ENCODE results near the gene RGMB. TPM values are rescaled to one million over a fixed set of nuclear protein-coding genes. Genes with fewer than 3 reads are reported as not detected.
A peak's percentile ranks its signal among the peaks of the same experiment; 100 is the strongest.

The RGMB gene
- total and polyA plus RNA-seq, 2 donors (not counting 1 experiment from before 2014, with no cell fraction given) = 81.6 to 185 TPM

DNA sequence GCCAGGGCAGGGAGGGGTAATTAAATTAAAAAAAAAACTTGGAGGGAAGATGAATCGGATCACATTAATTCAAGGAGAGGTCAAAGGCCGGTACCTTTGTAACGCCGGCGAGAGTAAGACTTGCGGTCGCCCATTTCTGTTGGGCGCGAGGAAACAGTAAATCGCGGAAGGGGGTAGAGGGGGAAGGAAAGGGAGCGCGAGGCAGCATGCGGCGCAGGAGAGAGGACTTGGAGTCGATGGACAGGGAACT, 324 bp upstream of the RGMB start:
- Histone ChIP-seq H3K27ac (ENCODE audit: insufficient read depth, low read length) (peak overlapping the region; percentile 95), H3K4me1 (ENCODE audit: control insufficient read depth, extremely low read depth, insufficient read depth, low read length) (peaks cover 3% of the 10 kb centered on the region), H3K79me2 (ENCODE audit: control insufficient read depth, insufficient read depth, low read length) (peaks cover 90% of the 10 kb centered on the region), H4K20me1 (ENCODE audit: control insufficient read depth, extremely low read depth, insufficient read depth, low read length) (peaks cover 2% of the 10 kb centered on the region), H3K9ac (ENCODE audit: insufficient read depth, low read length) (peak overlapping the region; percentile 96), H3K4me3 (replicated peaks in 1 of 4; ENCODE audit: control extremely low read depth in 1 of 4, insufficient read depth in 1 of 4, low read depth in 3 of 4, low read length in 4 of 4) (peak overlapping the region; percentile 54 to 91 (median 66)), H3K4me2 (ENCODE audit: extremely low read depth, insufficient read depth, low read length) (peak overlapping the region; percentile 93), H3K36me3 (ENCODE audit: control insufficient read depth, insufficient read depth, low read length) (peaks cover 5% of the 10 kb centered on the region), H2AFZ (ENCODE audit: low read length) (no peak overlapping the region), H3K9me3 (ENCODE audit: control insufficient read depth, insufficient read depth, low read depth, low read length) (no peaks in the 10 kb centered on the region), H3K27me3 (ENCODE audit: control insufficient read depth, insufficient read depth, low read length) (no peaks in the 10 kb centered on the region)
- DNase-seq (ENCODE audit: low read depth in 2 of 2) = no peak
- TF ChIP-seq EZH2 (IDR thresholded peaks at IDR 0.05; ENCODE audit: low read length, missing control alignments) (no peak), CTCF (conservative IDR thresholded peaks at IDR 0.05 in 1 of 2, IDR thresholded peaks at IDR 0.05 in 1 of 2; ENCODE audit: low read depth in 1 of 2, low read length in 2 of 2) (no peak)

GRCh38 chr5:98774192-98775033, 950 bp downstream of the RGMB start:
- peak overlapping the region; percentile 81 for H3K4me2 ChIP-seq (ENCODE audit: extremely low read depth, insufficient read depth, low read length)
- H3K27ac ChIP-seq (ENCODE audit: insufficient read depth, low read length) = peak overlapping the region; percentile 59
- H3K9ac ChIP-seq (ENCODE audit: insufficient read depth, low read length) = peak overlapping the region; percentile 70
- H3K9me3 ChIP-seq (ENCODE audit: control insufficient read depth, insufficient read depth, low read depth, low read length) = no peaks in the 10 kb centered on the region
- no peak overlapping the region for H2AFZ ChIP-seq (ENCODE audit: low read length)
- TF ChIP-seq CTCF (conservative IDR thresholded peaks at IDR 0.05 in 1 of 2, IDR thresholded peaks at IDR 0.05 in 1 of 2; ENCODE audit: low read depth in 1 of 2, low read length in 2 of 2) = no peak
- TF ChIP-seq EZH2 (IDR thresholded peaks at IDR 0.05; ENCODE audit: low read length, missing control alignments) = no peak
- H3K4me1 ChIP-seq (ENCODE audit: control insufficient read depth, extremely low read depth, insufficient read depth, low read length) = peaks cover 3% of the 10 kb centered on the region
- peak; percentile 75 to 79 for DNase-seq (ENCODE audit: low read depth in 2 of 2)
- peaks cover 2% of the 10 kb centered on the region for H4K20me1 ChIP-seq (ENCODE audit: control insufficient read depth, extremely low read depth, insufficient read depth, low read length)
- peaks cover 6% of the 10 kb centered on the region for H3K36me3 ChIP-seq (ENCODE audit: control insufficient read depth, insufficient read depth, low read length)
- peaks cover 94% of the 10 kb centered on the region for H3K79me2 ChIP-seq (ENCODE audit: control insufficient read depth, insufficient read depth, low read length)
- H3K4me3 ChIP-seq (replicated peaks in 1 of 4; ENCODE audit: control extremely low read depth in 1 of 4, insufficient read depth in 1 of 4, low read depth in 3 of 4, low read length in 4 of 4) = peak overlapping the region; percentile 47 to 78 (median 64)
- H3K27me3 ChIP-seq (ENCODE audit: control insufficient read depth, insufficient read depth, low read length) = no peaks in the 10 kb centered on the region

DNA sequence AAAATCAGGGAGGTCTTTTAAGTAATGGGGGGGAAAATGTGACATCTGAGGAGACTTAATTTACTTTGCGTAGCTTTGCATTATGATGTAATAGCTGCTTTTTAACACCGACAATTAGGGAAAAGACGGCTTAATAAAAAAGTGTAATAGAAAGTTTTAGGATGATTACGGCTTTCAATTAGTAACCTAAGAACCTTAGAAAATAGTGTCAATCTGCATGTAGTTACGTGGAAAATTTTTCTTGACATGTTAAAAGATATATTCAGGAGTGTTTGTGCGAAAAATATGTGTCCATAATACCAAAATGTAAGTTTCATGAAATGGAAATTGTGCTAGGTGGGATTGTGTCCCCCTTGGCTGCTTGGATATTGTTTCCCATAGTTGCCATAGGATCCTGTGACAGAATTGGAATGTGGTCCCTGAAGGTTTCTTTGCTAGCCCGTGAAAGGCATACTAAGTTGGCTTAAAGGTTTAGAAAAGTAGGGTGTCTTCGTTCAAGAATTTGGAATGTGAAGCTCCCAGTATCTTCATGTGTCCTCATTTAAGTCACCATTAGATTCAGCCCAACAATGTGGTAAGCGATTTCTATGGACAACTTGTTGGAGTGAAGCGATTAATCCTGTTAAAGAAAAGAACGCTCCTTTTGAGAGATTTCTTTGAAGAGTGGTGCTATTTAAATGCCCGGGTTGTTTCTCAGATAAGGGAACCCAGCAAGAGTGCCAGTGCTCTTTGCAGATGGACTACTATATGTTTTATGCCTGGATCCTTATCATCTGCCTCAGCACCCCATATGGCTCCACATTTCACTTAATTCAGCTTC, 2.0 kb downstream of the RGMB start:
- Histone ChIP-seq H3K4me2 (ENCODE audit: extremely low read depth, insufficient read depth, low read length) (peak overlapping the region; percentile 81), H3K9ac (ENCODE audit: insufficient read depth, low read length) (peak overlapping the region; percentile 70), H3K4me1 (ENCODE audit: control insufficient read depth, extremely low read depth, insufficient read depth, low read length) (peaks cover 3% of the 10 kb centered on the region), H3K36me3 (ENCODE audit: control insufficient read depth, insufficient read depth, low read length) (peaks cover 10% of the 10 kb centered on the region), H3K27me3 (ENCODE audit: control insufficient read depth, insufficient read depth, low read length) (no peaks in the 10 kb centered on the region), H2AFZ (ENCODE audit: low read length) (no peak overlapping the region), H3K79me2 (ENCODE audit: control insufficient read depth, insufficient read depth, low read length) (peaks cover 94% of the 10 kb centered on the region), H3K27ac (ENCODE audit: insufficient read depth, low read length) (peak overlapping the region; percentile 59), H4K20me1 (ENCODE audit: control insufficient read depth, extremely low read depth, insufficient read depth, low read length) (peaks cover 2% of the 10 kb centered on the region), H3K9me3 (ENCODE audit: control insufficient read depth, insufficient read depth, low read depth, low read length) (no peaks in the 10 kb centered on the region), H3K4me3 (replicated peaks in 1 of 4; ENCODE audit: control extremely low read depth in 1 of 4, insufficient read depth in 1 of 4, low read depth in 3 of 4, low read length in 4 of 4) (peak overlapping the region; percentile 47 to 78 (median 64))
- TF ChIP-seq EZH2 (IDR thresholded peaks at IDR 0.05; ENCODE audit: low read length, missing control alignments) (no peak), CTCF (conservative IDR thresholded peaks at IDR 0.05 in 1 of 2, IDR thresholded peaks at IDR 0.05 in 1 of 2; ENCODE audit: low read depth in 1 of 2, low read length in 2 of 2) (no peak)
- DNase-seq (ENCODE audit: low read depth in 2 of 2) = no peak

All from fibroblast of lung (primary cell).